HG02623 (cell line): ENCODE data around the gene PLEKHD1.

Experiments used
- ATAC-seq: cut with Tn5 transposase; IDR thresholded peaks from one replicate; pipeline ENCODE4 v1.9.1; 2021; ENCODE audit warnings: moderate library complexity; ENCODE audit not compliant: unreplicated experiment

The PLEKHD1 gene

GRCh38 chr14:69518289-69519101 is 34.0 kb downstream of the PLEKHD1 start:
- no peak for ATAC-seq

GRCh38 chr14:69519204-69520100 is 34.9 kb downstream of the PLEKHD1 start:
- ATAC-seq, result no peak

- no peak for ATAC-seq
Measured at GRCh38 chr14:69522026-69522425, 37.5 kb downstream of the PLEKHD1 start.

- ATAC-seq, result no peak
Measured at GRCh38 chr14:69525896-69526295, 41.4 kb downstream of the PLEKHD1 start.

GRCh38 chr14:69527635-69528034 is 43.1 kb downstream of the PLEKHD1 start:
- ATAC-seq, result no peak

GRCh38 chr14:69528143-69528542 is 43.6 kb downstream of the PLEKHD1 start:
- ATAC-seq, result no peak

GRCh38 chr14:69528930-69529329 is 44.4 kb downstream of the PLEKHD1 start:
- no peak for ATAC-seq

GRCh38 chr14:69529563-69529962 is 45.0 kb downstream of the PLEKHD1 start:
- ATAC-seq, result no peak

GRCh38 chr14:69530095-69530494 is 45.6 kb downstream of the PLEKHD1 start:
- ATAC-seq, result no peak

GRCh38 chr14:69531135-69531534 is 46.6 kb downstream of the PLEKHD1 start:
- no peak for ATAC-seq

- no peak for ATAC-seq
Measured at GRCh38 chr14:69532561-69533340, 48.2 kb downstream of the PLEKHD1 start.

- no peak for ATAC-seq
Measured at GRCh38 chr14:69535230-69535848, 50.8 kb downstream of the PLEKHD1 start.

GRCh38 chr14:69536971-69537370 is 52.4 kb downstream of the PLEKHD1 start:
- ATAC-seq, result no peak

- ATAC-seq, result no peak
Measured at GRCh38 chr14:69537900-69538299, 53.4 kb downstream of the PLEKHD1 start.

- ATAC-seq, result no peak
Measured at GRCh38 chr14:69538766-69539165, 54.2 kb downstream of the PLEKHD1 start.

GRCh38 chr14:69539631-69540410 is 55.3 kb downstream of the PLEKHD1 start:
- no peak for ATAC-seq

- ATAC-seq, result no peak
Measured at GRCh38 chr14:69540654-69541335, 56.3 kb downstream of the PLEKHD1 start.

- no peak for ATAC-seq
Measured at GRCh38 chr14:69542311-69542710, 57.8 kb downstream of the PLEKHD1 start.

- ATAC-seq, result no peak
Measured at GRCh38 chr14:69543341-69544115, 59.0 kb downstream of the PLEKHD1 start.
